HCT116 (cell line): Measurements from ENCODE around the gene CHMP4B.

Experiments used
- CTCF ChIP-seq, 3 experiments: fragments of 200-600 bp in 1 of 3; sonication (generic) in 1 of 3; IDR thresholded peaks in 2 of 3; conservative IDR thresholded peaks in 1 of 3; 2 replicates each; pipeline ENCODE4 v1.5.1; 2012 to 2017; ENCODE audit warnings: low read depth in 2 of 3, low read length in 2 of 3, antibody characterized with exemption in 1 of 3, borderline replicate concordance in 1 of 3, control low read depth in 1 of 3, mild to moderate bottlenecking in 1 of 3, mixed read lengths in 1 of 3, mixed run types in 1 of 3, moderate library complexity in 1 of 3; ENCODE audit not compliant: insufficient read depth in 1 of 3
- EZH2 ChIP-seq: fragments of 200-600 bp; sonication (generic); IDR thresholded peaks from 2 replicates; pipeline ENCODE4 v1.6.1; 2017; ENCODE audit warnings: antibody characterized with exemption, mixed run types
- FOSL1 ChIP-seq: IDR thresholded peaks from 2 replicates; pipeline ENCODE4 v1.6.1; 2012; ENCODE audit warnings: low read depth
- JUND ChIP-seq: IDR thresholded peaks from 2 replicates; pipeline ENCODE4 v1.6.1; 2012
- MAX ChIP-seq: IDR thresholded peaks from 2 replicates; pipeline ENCODE4 v1.6.1; 2012
- POLR2A ChIP-seq: IDR thresholded peaks from 2 replicates; pipeline ENCODE4 v1.7.0; 2011; ENCODE audit warnings: borderline replicate concordance; ENCODE audit not compliant: insufficient read depth, insufficient read length; ENCODE audit errors: extremely low read depth
- POLR2AphosphoS5 ChIP-seq: IDR thresholded peaks from 2 replicates; pipeline ENCODE4 v1.6.1; 2011; ENCODE audit warnings: mild to moderate bottlenecking, low read depth, low read length, moderate library complexity
- RAD21 ChIP-seq: IDR thresholded peaks from 2 replicates; pipeline ENCODE4 v1.6.1; 2012; ENCODE audit warnings: low read depth, mild to moderate bottlenecking
- REST ChIP-seq: IDR thresholded peaks from 2 replicates; pipeline ENCODE4 v1.6.1; 2012; ENCODE audit warnings: low read depth
- SIN3A ChIP-seq: IDR thresholded peaks from 2 replicates; pipeline ENCODE4 v1.6.1; 2012; ENCODE audit warnings: low read depth
- SP1 ChIP-seq: IDR thresholded peaks from 2 replicates; pipeline ENCODE4 v1.6.1; 2012; ENCODE audit warnings: low read depth
- TCF7L2 ChIP-seq: IDR thresholded peaks from 2 replicates; pipeline ENCODE4 v1.7.0; 2011; ENCODE audit warnings: borderline replicate concordance, inconsistent platforms; ENCODE audit not compliant: insufficient read depth, insufficient read length; ENCODE audit errors: extremely low read depth
- ZBTB33 ChIP-seq: IDR thresholded peaks from 2 replicates; pipeline ENCODE4 v1.6.1; 2011; ENCODE audit warnings: mild to moderate bottlenecking, low read length, moderate library complexity; ENCODE audit not compliant: insufficient replicate concordance; ENCODE audit errors: extremely low read depth
- ZFX ChIP-seq: fragments of 450-650 bp; IDR thresholded peaks from 2 replicates; pipeline ENCODE4 v1.6.1; 2017

- TF ChIP-seq CTCF (IDR thresholded peaks at IDR 0.05 in 2 of 3, conservative IDR thresholded peaks at IDR 0.05 in 1 of 3; ENCODE audit: borderline replicate concordance in 1 of 3, insufficient read depth in 1 of 3, low read depth in 2 of 3, low read length in 2 of 3): no peak
- no peak for TF ChIP-seq REST
- no peak for TF ChIP-seq ZFX
- no peak for TF ChIP-seq SIN3A
- TF ChIP-seq POLR2A: no peak
- no peak for TF ChIP-seq POLR2AphosphoS5
- TF ChIP-seq MAX: no peak
- no peak for TF ChIP-seq SP1
- TF ChIP-seq EZH2: no peak
- no peak for TF ChIP-seq FOSL1
- no peak for TF ChIP-seq ZBTB33
- TF ChIP-seq JUND: no peak
- no peak for TF ChIP-seq TCF7L2
- TF ChIP-seq RAD21: no peak
Measured at GRCh38 chr20:33842346-33842745, 31.2 kb downstream of the CHMP4B start.
